Neural cell (in vitro differentiated cells): ENCODE measurements around the gene CD300LG. TPM values are rescaled to one million over a fixed set of nuclear protein-coding genes. Genes with fewer than 3 reads are reported as not detected.

ENCODE experiments used
- H2AFZ ChIP-seq: fragments of 200-600, 300-800 bp; sonication (generic), shearing (Covaris generic); 2 replicates; pipeline ENCODE4 v1.6.0; 2014; ENCODE audit warnings: low read depth, mild to moderate bottlenecking, antibody characterized with exemption, low read length, moderate library complexity
- H3F3A ChIP-seq: fragments of 200-600 bp; shearing (Covaris generic); 2 replicates; pipeline ENCODE4 v1.6.1; 2016; ENCODE audit warnings: mild to moderate bottlenecking, moderate library complexity, mixed read lengths, antibody characterized with exemption, low read length; ENCODE audit not compliant: insufficient read depth, poor library complexity, severe bottlenecking
- H3K27ac ChIP-seq: fragments of 200-600, 300-800 bp; sonication (generic), shearing (Covaris generic); 2 replicates; pipeline ENCODE4 v1.5.1; 2014; ENCODE audit warnings: mild to moderate bottlenecking, low read length, moderate library complexity
- H3K27me3 ChIP-seq: fragments of 300-800, 200-600 bp; sonication (generic), shearing (Covaris generic); 2 replicates; pipeline ENCODE4 v1.6.0; 2014; ENCODE audit warnings: mild to moderate bottlenecking, low read depth, low read length, moderate library complexity; ENCODE audit not compliant: insufficient read depth
- H3K36me3 ChIP-seq: fragments of 300-800, 200-600 bp; sonication (generic), shearing (Covaris generic); 2 replicates; pipeline ENCODE4 v1.5.1; 2014; ENCODE audit warnings: mild to moderate bottlenecking, antibody characterized with exemption, low read length, moderate library complexity; ENCODE audit not compliant: insufficient read depth
- H3K4me2 ChIP-seq: fragments of 300-800, 200-600 bp; sonication (generic), shearing (Covaris generic); 2 replicates; pipeline ENCODE4 v1.6.0; 2014; ENCODE audit warnings: mild to moderate bottlenecking, low read length
- H3K4me3 ChIP-seq: fragments of 300-800, 200-600 bp; sonication (generic), shearing (Covaris generic); 2 replicates; pipeline ENCODE4 v1.5.1; 2014; ENCODE audit warnings: mild to moderate bottlenecking, low read length, moderate library complexity
- H3K79me2 ChIP-seq: fragments of 200-600 bp; shearing (Covaris generic); replicated peaks from 2 replicates; pipeline ENCODE4 v1.6.0; 2014; ENCODE audit warnings: mild to moderate bottlenecking, low read length, moderate library complexity; ENCODE audit not compliant: insufficient read depth
- H3K9ac ChIP-seq: fragments of 300-800, 200-600 bp; sonication (generic), shearing (Covaris generic); 2 replicates; pipeline ENCODE4 v1.6.1; 2016; ENCODE audit warnings: mild to moderate bottlenecking, low read length, mixed read lengths
- H3K9me2 ChIP-seq: fragments of 200-600 bp; shearing (Covaris generic); 2 replicates; pipeline ENCODE4 v1.6.1; 2016; ENCODE audit warnings: mild to moderate bottlenecking, low read length, mixed read lengths; ENCODE audit not compliant: insufficient read depth
- H3K9me3 ChIP-seq: fragments of 200-600, 300-800 bp; sonication (generic), shearing (Covaris generic); 2 replicates; pipeline ENCODE4 v1.6.1; 2016; ENCODE audit warnings: mild to moderate bottlenecking, mixed run types, low read length, moderate library complexity, mixed read lengths
- H4K20me1 ChIP-seq: fragments of 200-600 bp; shearing (Covaris generic); 2 replicates; pipeline ENCODE4 v1.6.1; 2016; ENCODE audit warnings: mild to moderate bottlenecking, mixed run types; ENCODE audit not compliant: insufficient read depth
- CTCF ChIP-seq: fragments of 450-650 bp; IDR thresholded peaks from 2 replicates; pipeline ENCODE4 v1.5.1; 2014; ENCODE audit warnings: antibody characterized with exemption, mild to moderate bottlenecking, moderate library complexity; ENCODE audit not compliant: poor library complexity, severe bottlenecking
- EP300 ChIP-seq: fragments of 450-650 bp; conservative IDR thresholded peaks from 2 replicates; pipeline ENCODE4 v1.6.1; 2014; ENCODE audit warnings: antibody characterized with exemption, mild to moderate bottlenecking, moderate library complexity; ENCODE audit not compliant: poor library complexity, severe bottlenecking
- EZH2 ChIP-seq: fragments of 200-600, 300-800 bp; shearing (Covaris generic), sonication (generic); IDR thresholded peaks from 2 replicates; pipeline ENCODE4 v1.6.1; 2014; ENCODE audit warnings: antibody characterized with exemption, low read length, borderline replicate concordance, mild to moderate bottlenecking; ENCODE audit not compliant: insufficient read depth, poor library complexity, severe bottlenecking
- MXI1 ChIP-seq: fragments of 450-650 bp; conservative IDR thresholded peaks from 2 replicates; pipeline ENCODE4 v1.6.1; 2014; ENCODE audit warnings: antibody characterized with exemption, mild to moderate bottlenecking; ENCODE audit not compliant: poor library complexity, severe bottlenecking
- POLR2AphosphoS5 ChIP-seq: IDR thresholded peaks from 2 replicates; pipeline ENCODE4 v1.6.1; 2012
- RAD21 ChIP-seq: fragments of 450-650 bp; conservative IDR thresholded peaks from 2 replicates; pipeline ENCODE4 v1.6.1; 2014; ENCODE audit warnings: antibody characterized with exemption, mild to moderate bottlenecking, moderate library complexity
- REST ChIP-seq: IDR thresholded peaks from 2 replicates; pipeline ENCODE4 v1.6.1; 2012; ENCODE audit warnings: borderline replicate concordance
- SMC3 ChIP-seq: fragments of 450-650 bp; conservative IDR thresholded peaks from 2 replicates; pipeline ENCODE4 v1.6.1; 2014; ENCODE audit warnings: antibody characterized with exemption, mild to moderate bottlenecking, moderate library complexity; ENCODE audit not compliant: poor library complexity
- TAF1 ChIP-seq: IDR thresholded peaks from 2 replicates; pipeline ENCODE4 v1.6.1; 2012; ENCODE audit warnings: low read depth
- polyA plus RNA-seq: library from polyadenylated mRNA; depleted of rRNA; stranded (reverse); fragments of >200 nt; gene quantifications from 2 replicates; pipeline ENCODE4 v1.2.3, GENCODE V29; 2014

CD300LG gene
- polyA plus RNA-seq, 1 donor from 2014 or later = not detected

GRCh38 chr17:43842975-43843325, 4.0 kb upstream of the CD300LG start:
- no peaks in the 10 kb centered on the region for H3F3A ChIP-seq
- no peaks in the 10 kb centered on the region for H3K27me3 ChIP-seq
- TF ChIP-seq MXI1 (no peak), EZH2 (no peak), REST (no peak), POLR2AphosphoS5 (no peak), SMC3 (no peak), RAD21 (no peak), CTCF (no peak), EP300 (no peak), TAF1 (no peak)
- no peak overlapping the region for H3K4me3 ChIP-seq
- no peak overlapping the region for H3K9ac ChIP-seq
- H3K36me3 ChIP-seq = no peaks in the 10 kb centered on the region
- no peak overlapping the region for H2AFZ ChIP-seq
- no peaks in the 10 kb centered on the region for H3K9me3 ChIP-seq
- no peaks in the 10 kb centered on the region for H3K9me2 ChIP-seq
- H3K79me2 ChIP-seq = no peaks in the 10 kb centered on the region
- H3K4me2 ChIP-seq = no peak overlapping the region
- H3K27ac ChIP-seq = no peak overlapping the region
- H4K20me1 ChIP-seq = no peaks in the 10 kb centered on the region

GRCh38 chr17:43844241-43844640, 2.7 kb upstream of the CD300LG start:
- TF ChIP-seq POLR2AphosphoS5 (no peak), EP300 (no peak), MXI1 (no peak), EZH2 (no peak), CTCF (no peak), TAF1 (no peak), RAD21 (no peak), REST (no peak), SMC3 (no peak)
- no peaks in the 10 kb centered on the region for H4K20me1 ChIP-seq
- no peaks in the 10 kb centered on the region for H3K9me2 ChIP-seq
- no peak overlapping the region for H2AFZ ChIP-seq
- H3K9me3 ChIP-seq = no peaks in the 10 kb centered on the region
- H3K4me2 ChIP-seq = no peak overlapping the region
- H3K27me3 ChIP-seq = no peaks in the 10 kb centered on the region
- no peaks in the 10 kb centered on the region for H3K36me3 ChIP-seq
- H3K79me2 ChIP-seq = no peaks in the 10 kb centered on the region
- H3K9ac ChIP-seq = no peak overlapping the region
- H3K4me3 ChIP-seq = peak overlapping the region; percentile 16
- H3F3A ChIP-seq = no peaks in the 10 kb centered on the region
- H3K27ac ChIP-seq = peak overlapping the region; percentile 22
